ENCODE data around the gene FASTKD1.
"Not testable (repeated sequence)": the region's sequence is repeated elsewhere in the genome, so short reads cannot be mapped to it uniquely, and the experiment has no call there.

Gene FASTKD1

GRCh38 chr2:169569948-169570347 is 3.7 kb downstream of the FASTKD1 start:
- no peak for TF ChIP-seq CREB5 (CRISPR knock-in tag; IDR thresholded peaks at IDR 0.05; ENCODE audit: low read depth)
- TF ChIP-seq ZNF70 (CRISPR knock-in tag; IDR thresholded peaks at IDR 0.05), result no peak
- TF ChIP-seq ESRRG (CRISPR knock-in tag; IDR thresholded peaks at IDR 0.05), result no peak
- TF ChIP-seq CSRNP3 (CRISPR knock-in tag; IDR thresholded peaks at IDR 0.05), result no peak
- no peak for TF ChIP-seq TSHZ2 (CRISPR knock-in tag; IDR thresholded peaks at IDR 0.05)
- TF ChIP-seq CSDC2 (CRISPR knock-in tag; IDR thresholded peaks at IDR 0.05), result no peak
- TF ChIP-seq RARB (CRISPR knock-in tag; IDR thresholded peaks at IDR 0.05), result no peak
- no peak for TF ChIP-seq SNAI2 (CRISPR knock-in tag; IDR thresholded peaks at IDR 0.05)
- TF ChIP-seq, protein P1, sequence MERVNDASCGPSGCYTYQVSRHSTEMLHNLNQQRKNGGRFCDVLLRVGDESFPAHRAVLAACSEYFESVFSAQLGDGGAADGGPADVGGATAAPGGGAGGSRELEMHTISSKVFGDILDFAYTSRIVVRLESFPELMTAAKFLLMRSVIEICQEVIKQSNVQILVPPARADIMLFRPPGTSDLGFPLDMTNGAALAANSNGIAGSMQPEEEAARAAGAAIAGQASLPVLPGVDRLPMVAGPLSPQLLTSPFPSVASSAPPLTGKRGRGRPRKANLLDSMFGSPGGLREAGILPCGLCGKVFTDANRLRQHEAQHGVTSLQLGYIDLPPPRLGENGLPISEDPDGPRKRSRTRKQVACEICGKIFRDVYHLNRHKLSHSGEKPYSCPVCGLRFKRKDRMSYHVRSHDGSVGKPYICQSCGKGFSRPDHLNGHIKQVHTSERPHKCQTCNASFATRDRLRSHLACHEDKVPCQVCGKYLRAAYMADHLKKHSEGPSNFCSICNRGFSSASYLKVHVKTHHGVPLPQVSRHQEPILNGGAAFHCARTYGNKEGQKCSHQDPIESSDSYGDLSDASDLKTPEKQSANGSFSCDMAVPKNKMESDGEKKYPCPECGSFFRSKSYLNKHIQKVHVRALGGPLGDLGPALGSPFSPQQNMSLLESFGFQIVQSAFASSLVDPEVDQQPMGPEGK (CRISPR knock-in tag; IDR thresholded peaks at IDR 0.05; ENCODE audit: borderline replicate concordance), result no peak
- no peak for ATAC-seq

DNA sequence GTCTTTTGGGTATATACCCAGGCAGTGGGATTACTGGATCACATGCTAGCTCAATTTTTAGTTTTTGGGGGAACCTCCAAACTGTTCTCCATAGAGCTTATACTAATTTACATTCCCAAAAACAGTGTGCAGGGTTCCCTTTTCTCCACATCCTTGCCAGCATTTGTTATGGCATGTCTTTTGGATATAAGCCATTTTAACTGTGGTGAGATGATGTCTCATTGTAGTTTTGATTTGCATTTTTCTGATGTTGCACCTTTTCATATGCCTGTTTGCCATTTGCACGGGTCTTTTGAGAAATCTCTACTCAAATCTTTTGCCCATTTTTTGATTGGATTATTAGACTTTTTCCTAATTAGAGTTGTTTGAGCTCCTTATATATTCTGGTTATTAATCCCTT is 8.0 kb downstream of the FASTKD1 start:
- no peak for ATAC-seq
- TF ChIP-seq, protein P1 (CRISPR knock-in tag; IDR thresholded peaks at IDR 0.05; ENCODE audit: borderline replicate concordance), result no peak
- TF ChIP-seq TCF4 (CRISPR knock-in tag; IDR thresholded peaks at IDR 0.05; ENCODE audit: borderline replicate concordance) (no peak), ZNF565 (CRISPR knock-in tag; conservative IDR thresholded peaks at IDR 0.05; ENCODE audit: low read depth) (no peak), CREB5 (CRISPR knock-in tag; IDR thresholded peaks at IDR 0.05; ENCODE audit: low read depth) (no peak), CSDC2 (CRISPR knock-in tag; IDR thresholded peaks at IDR 0.05) (no peak), TSHZ2 (CRISPR knock-in tag; IDR thresholded peaks at IDR 0.05) (no peak)

DNA sequence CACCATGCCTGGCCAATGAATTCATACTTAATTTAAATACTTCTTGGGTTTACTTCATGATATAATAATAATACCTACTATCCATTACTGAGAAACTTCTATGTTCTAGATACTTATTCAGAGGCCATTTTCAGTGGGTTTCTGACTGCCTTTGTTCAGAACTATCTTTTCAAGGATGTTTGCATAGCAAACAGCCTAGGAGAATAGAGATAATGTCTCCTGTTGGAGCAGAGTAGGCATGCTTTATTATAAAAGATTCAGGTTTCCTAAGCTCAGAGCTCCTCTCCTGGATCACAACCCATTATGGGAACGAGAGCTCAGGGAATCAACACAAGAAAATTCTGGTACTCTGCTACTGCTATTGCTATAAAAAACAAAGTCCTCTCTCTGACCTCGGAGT is 11.1 kb downstream of the FASTKD1 start:
- ATAC-seq, result no peak
- no peak for TF ChIP-seq BACH2 (CRISPR knock-in tag; IDR thresholded peaks at IDR 0.05; ENCODE audit: borderline replicate concordance)
- no peak for TF ChIP-seq TSHZ2 (CRISPR knock-in tag; IDR thresholded peaks at IDR 0.05)
- TF ChIP-seq RARB (CRISPR knock-in tag; IDR thresholded peaks at IDR 0.05), result no peak
- no peak for TF ChIP-seq TCF4 (CRISPR knock-in tag; IDR thresholded peaks at IDR 0.05; ENCODE audit: borderline replicate concordance)
- no peak for TF ChIP-seq OSR1 (CRISPR knock-in tag; IDR thresholded peaks at IDR 0.05)
- TF ChIP-seq ARNTL (CRISPR knock-in tag; IDR thresholded peaks at IDR 0.05; ENCODE audit: borderline replicate concordance, low read depth), result no peak
- no peak for TF ChIP-seq ZFP3 (CRISPR knock-in tag; IDR thresholded peaks at IDR 0.05)
- no peak for TF ChIP-seq CSRNP3 (CRISPR knock-in tag; IDR thresholded peaks at IDR 0.05)
- no peak for TF ChIP-seq ZFP30 (CRISPR knock-in tag; IDR thresholded peaks at IDR 0.05)

DNA sequence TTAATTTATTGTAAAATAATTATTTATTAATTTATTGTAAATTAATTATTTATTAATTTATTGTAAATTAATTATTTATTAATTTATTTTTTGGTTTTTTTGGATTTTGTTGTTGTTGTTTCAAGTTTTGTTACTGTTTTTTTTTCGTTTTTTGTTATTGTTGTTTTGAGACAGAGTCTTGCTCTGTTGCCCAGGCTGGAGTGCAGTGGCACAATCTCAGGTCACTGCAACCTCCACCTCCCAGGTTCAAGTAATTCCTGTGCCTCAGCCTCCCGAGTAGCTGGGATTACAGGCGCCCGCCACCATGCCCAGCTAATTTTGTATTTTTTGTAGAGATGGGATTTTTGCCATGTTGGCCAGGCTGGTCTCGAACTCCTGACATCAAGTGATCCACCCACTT is 11.6 kb downstream of the FASTKD1 start:
- ATAC-seq, result not testable (repeated sequence)
